ENCODE results near the gene EXOSC10.

GRCh38 chr1:11042065-11042464 is 57.6 kb downstream of the EXOSC10 start:
- TF ChIP-seq CTCF (IDR thresholded peaks at IDR 0.05; ENCODE audit: poor library complexity, severe bottlenecking), result no peak
- TF ChIP-seq, protein P1, sequence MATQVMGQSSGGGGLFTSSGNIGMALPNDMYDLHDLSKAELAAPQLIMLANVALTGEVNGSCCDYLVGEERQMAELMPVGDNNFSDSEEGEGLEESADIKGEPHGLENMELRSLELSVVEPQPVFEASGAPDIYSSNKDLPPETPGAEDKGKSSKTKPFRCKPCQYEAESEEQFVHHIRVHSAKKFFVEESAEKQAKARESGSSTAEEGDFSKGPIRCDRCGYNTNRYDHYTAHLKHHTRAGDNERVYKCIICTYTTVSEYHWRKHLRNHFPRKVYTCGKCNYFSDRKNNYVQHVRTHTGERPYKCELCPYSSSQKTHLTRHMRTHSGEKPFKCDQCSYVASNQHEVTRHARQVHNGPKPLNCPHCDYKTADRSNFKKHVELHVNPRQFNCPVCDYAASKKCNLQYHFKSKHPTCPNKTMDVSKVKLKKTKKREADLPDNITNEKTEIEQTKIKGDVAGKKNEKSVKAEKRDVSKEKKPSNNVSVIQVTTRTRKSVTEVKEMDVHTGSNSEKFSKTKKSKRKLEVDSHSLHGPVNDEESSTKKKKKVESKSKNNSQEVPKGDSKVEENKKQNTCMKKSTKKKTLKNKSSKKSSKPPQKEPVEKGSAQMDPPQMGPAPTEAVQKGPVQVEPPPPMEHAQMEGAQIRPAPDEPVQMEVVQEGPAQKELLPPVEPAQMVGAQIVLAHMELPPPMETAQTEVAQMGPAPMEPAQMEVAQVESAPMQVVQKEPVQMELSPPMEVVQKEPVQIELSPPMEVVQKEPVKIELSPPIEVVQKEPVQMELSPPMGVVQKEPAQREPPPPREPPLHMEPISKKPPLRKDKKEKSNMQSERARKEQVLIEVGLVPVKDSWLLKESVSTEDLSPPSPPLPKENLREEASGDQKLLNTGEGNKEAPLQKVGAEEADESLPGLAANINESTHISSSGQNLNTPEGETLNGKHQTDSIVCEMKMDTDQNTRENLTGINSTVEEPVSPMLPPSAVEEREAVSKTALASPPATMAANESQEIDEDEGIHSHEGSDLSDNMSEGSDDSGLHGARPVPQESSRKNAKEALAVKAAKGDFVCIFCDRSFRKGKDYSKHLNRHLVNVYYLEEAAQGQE (IDR thresholded peaks at IDR 0.05; ENCODE audit: borderline replicate concordance), result no peak
- no peak for TF ChIP-seq SMC3 (conservative IDR thresholded peaks at IDR 0.05; ENCODE audit: poor library complexity)
